Peyer's patch (tissue), 4 donors: ENCODE results near the gene MARK3.

Experiments
- CTCF ChIP-seq, 6 experiments: fragments of 450-650 bp in 4 of 6; fragments of 200-600 bp in 2 of 6; sonication (generic) in 1 of 6; IDR thresholded peaks; one replicate each; pipeline ENCODE4 v1.5.1; 2017 to 2019; ENCODE audit warnings: antibody characterized with exemption in 6 of 6, mild to moderate bottlenecking in 3 of 6, moderate library complexity in 1 of 6
- POLR2A ChIP-seq, 2 donors: fragments of 450-650 bp; IDR thresholded peaks; one replicate each; pipeline ENCODE4 v1.5.1; 2017; ENCODE audit warnings: antibody characterized with exemption in 2 of 2, mild to moderate bottlenecking in 2 of 2, moderate library complexity in 2 of 2

DNA sequence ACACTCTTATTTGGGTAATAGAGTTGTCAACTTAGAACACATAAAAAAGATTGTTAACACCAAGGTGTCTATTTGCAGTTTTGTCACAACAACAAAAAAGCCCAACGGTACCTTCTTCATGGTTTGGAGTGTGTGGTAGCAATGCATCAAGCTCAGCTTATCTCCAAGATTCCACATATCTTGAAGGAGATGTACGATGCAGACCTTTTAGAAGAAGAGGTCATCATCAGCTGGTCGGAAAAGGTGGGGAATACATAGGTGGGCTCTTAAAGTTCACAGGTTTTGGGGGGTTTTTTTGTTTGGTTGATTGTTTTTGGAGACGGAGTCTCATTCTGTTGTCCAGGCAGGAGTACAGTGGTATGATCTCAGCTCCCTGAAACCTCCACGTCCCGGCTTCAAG is 45.7 kb upstream of the MARK3 start:
- TF ChIP-seq POLR2A (IDR thresholded peaks at IDR 0.05) (no peak), CTCF (IDR thresholded peaks at IDR 0.05) (no peak)
